ENCODE measurements around the gene KRTAP10-6. TPM values are rescaled to one million over a fixed set of nuclear protein-coding genes. Genes with fewer than 3 reads are reported as not detected.
A peak's percentile ranks its signal among the peaks of the same experiment; 100 is the strongest.

Gene KRTAP10-6
- total and polyA plus RNA-seq, 2 of the 8 experiments (the other 6 are each of a cell fraction or from before 2014, with no cell fraction given), result 0.12 TPM; not detected in 1

GRCh38 chr21:44617071-44617501 is 24.8 kb upstream of the KRTAP10-6 start:
- Histone ChIP-seq H4K20me1 (replicated peaks in 1 of 2; ENCODE audit: control insufficient read depth in 1 of 2, insufficient read depth in 2 of 2, low read length in 2 of 2) (peaks cover 0 to 1% of the 10 kb centered on the region in 2 experiments), H2BK12ac (ENCODE audit: low read depth, low read length) (peak overlapping the region; percentile 84; the same call in 1 of the 2 replicates), H2BK20ac (ENCODE audit: low read length) (no peak overlapping the region; the same call in 1 of the 2 replicates), H3K56ac (replicated peaks; ENCODE audit: insufficient read length, low read depth, low read length) (no peak overlapping the region), H4K8ac (ENCODE audit: extremely low read depth, insufficient read depth, low read length) (no peak overlapping the region), H3K27ac (ENCODE audit: low read depth, low read length) (no peak overlapping the region), H3K4me2 (ENCODE audit: insufficient read depth in 1 of 2, low read depth in 2 of 2, low read length in 2 of 2) (no peak overlapping the region), H3K4ac (replicated peaks; ENCODE audit: insufficient read length, low read depth, low read length) (peak overlapping the region; percentile 28), H2BK120ac (replicated peaks; ENCODE audit: low read depth, low read length) (no peak overlapping the region), H3K9ac (replicated peaks in 1 of 4; ENCODE audit: extremely low read depth in 1 of 4, low read depth in 3 of 4, low read length in 3 of 4) (no peak overlapping the region), H3K4me1 (replicated peaks in 1 of 4; ENCODE audit: control insufficient read depth in 3 of 4, insufficient read depth in 4 of 4, low read length in 3 of 4) (peaks cover 0 to 6% (median 2%) of the 10 kb centered on the region in 4 experiments; a peak in 4 of 7 replicates), H3K14ac (ENCODE audit: insufficient read length) (no peak overlapping the region), H3K27me3 (replicated peaks in 1 of 4; ENCODE audit: control insufficient read depth in 3 of 4, extremely low read depth in 1 of 4, insufficient read depth in 3 of 4, low read length in 3 of 4) (no peaks in the 10 kb centered on the region), H3K79me1 (ENCODE audit: low read depth, low read length) (no peaks in the 10 kb centered on the region; the same call in 1 of the 2 replicates), H3K23ac (ENCODE audit: insufficient read length) (no peak overlapping the region), H3K9me3 (ENCODE audit: insufficient read depth in 2 of 2, low read depth in 1 of 2, low read length in 1 of 2) (peaks cover 6 to 7% of the 10 kb centered on the region in 2 experiments; a peak in 2 of 4 replicates), H3K18ac (ENCODE audit: extremely low read depth, low read length) (peak overlapping the region; percentile 32; the same call in 1 of the 2 replicates), H3K23me2 (ENCODE audit: low read depth, low read length) (no peaks in the 10 kb centered on the region), H2AK5ac (ENCODE audit: low read depth, low read length) (no peak overlapping the region), H2BK5ac (ENCODE audit: low read depth, low read length) (no peak overlapping the region; the same call in 1 of the 2 replicates), H2BK15ac (ENCODE audit: low read length) (0 out of 2 replicates have a peak overlapping the region, but pooled peaks have one; percentile 46), H3K79me2 (ENCODE audit: control insufficient read depth in 1 of 2, insufficient read depth in 2 of 2, low read length in 2 of 2) (no peaks in the 10 kb centered on the region), H4K5ac (ENCODE audit: insufficient read length, low read depth, low read length) (no peak overlapping the region), H3K36me3 (ENCODE audit: control insufficient read depth in 2 of 4, insufficient read depth in 4 of 4, low read length in 3 of 4) (no peaks in the 10 kb centered on the region), H2AFZ (ENCODE audit: low read length) (no peak overlapping the region), H3K4me3 (ENCODE audit: extremely low read depth in 1 of 4, insufficient read depth in 2 of 4, low read depth in 3 of 4, low read length in 4 of 4) (no peak overlapping the region), H4K91ac (replicated peaks; ENCODE audit: insufficient read length, low read length) (peak overlapping the region; percentile 55)
- TF ChIP-seq MAX (IDR thresholded peaks at IDR 0.05) (no peak), RAD21 (IDR thresholded peaks at IDR 0.05 in 1 of 2, conservative IDR thresholded peaks at IDR 0.05 in 1 of 2; ENCODE audit: low read depth in 2 of 2, low read length in 2 of 2) (peak; percentile 25 to 35; a peak in 3 of 4 replicates), TEAD4 (IDR thresholded peaks at IDR 0.05; ENCODE audit: low read depth, low read length) (0 out of 2 replicates have a peak, but pooled peaks have one; percentile 13), CTCF (IDR thresholded peaks at IDR 0.05; ENCODE audit: control extremely low read depth in 1 of 3, insufficient read depth in 1 of 3, low read depth in 1 of 3, low read length in 3 of 3) (peak in 1 of 3 experiments; percentile 22; a peak in 1 of 4 replicates)
- ChIA-PET POLR2A (ENCODE audit: partially characterized antibody) (interaction anchor here (0.7 to 1.7 kb wide), 4 partner anchors 17 to 97 kb away, joined by 3 to 4 read pairs (median 3); no protein-coding TSS in a partner anchor), CTCF (ENCODE audit: partially characterized antibody) (interaction anchor here (0.7 to 4.0 kb wide), 12 partner anchors 9 to 184 kb away, joined by 3 to 16 read pairs (median 4); partner anchors contain the start of genes KRTAP10-9 and UBE2G2)
- FAIRE-seq, result no peak
- 69% methylated on average over 8 of the region's 8 CpGs; no CpG with 5 or more reads in 1 of the 2 experiments for WGBS, 2 experiments (ENCODE audit: extremely low coverage in 1 of 2, insufficient coverage in 1 of 2, insufficient read length in 1 of 2, insufficient replicate concordance in 2 of 2, low coverage in 1 of 2, low lambda C conversion rate in 2 of 2, missing lambda C conversion rate in 1 of 2)
- peak in 1 of 2 experiments; percentile 53 for DNase-seq (ENCODE audit: low read depth in 1 of 2, low spot score in 2 of 2)
